ENCODE measurements around the gene ATXN1. TPM values are rescaled to one million over a fixed set of nuclear protein-coding genes. Genes with fewer than 3 reads are reported as not detected.
"Not testable (repeated sequence)": the region's sequence is repeated elsewhere in the genome, so short reads cannot be mapped to it uniquely, and the experiment has no call there.

ATXN1 gene
- total RNA-seq, 1 experiment from 2014 or later = 16.5 TPM

DNA sequence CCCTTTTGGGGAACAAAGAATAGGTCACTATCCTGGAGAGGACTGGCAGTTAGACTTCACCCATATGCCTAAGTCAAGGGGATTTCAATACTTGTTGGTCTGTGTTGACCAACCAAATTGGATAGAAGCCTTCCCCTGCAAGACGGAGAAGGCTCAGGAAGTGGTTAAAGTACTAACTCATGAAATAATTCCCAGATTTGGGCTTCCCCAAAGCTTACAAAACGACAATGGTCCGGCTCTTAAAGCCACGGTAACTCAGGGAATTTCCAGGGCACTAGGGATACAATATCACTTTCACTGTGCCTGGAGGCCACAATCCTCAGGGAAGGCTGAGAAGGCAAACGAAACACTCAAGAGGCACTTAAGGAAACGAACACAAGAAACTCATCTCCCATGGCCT, 299.8 kb downstream of the ATXN1 start:
- intact Hi-C loops (cut with micrococcal nuclease) = no loop called here
- BruUV-seq (replicated peaks) = no TSS peak
- DNase-seq (ENCODE audit: unreplicated experiment) = no peak
- Mint-ChIP-seq H3K4me3 (ENCODE audit: unreplicated experiment) (no peak overlapping the region), H3K4me1 (ENCODE audit: insufficient read depth, unreplicated experiment) (no peaks in the 10 kb centered on the region), H3K27ac (ENCODE audit: low read depth, unreplicated experiment) (no peak overlapping the region), H3K9me3 (ENCODE audit: unreplicated experiment) (no peaks in the 10 kb centered on the region), H3K27me3 (ENCODE audit: insufficient read depth, unreplicated experiment) (no peaks in the 10 kb centered on the region), H3K36me3 (ENCODE audit: insufficient read depth, unreplicated experiment) (no peaks in the 10 kb centered on the region)
- POLR2A ChIA-PET = no interaction called here
- TF ChIP-seq CTCF (IDR thresholded peaks at IDR 0.05; ENCODE audit: unreplicated experiment) = no peak
- CTCF ChIA-PET = no interaction called here

- H3K27me3 Mint-ChIP-seq (ENCODE audit: insufficient read depth, unreplicated experiment); POLR2A ChIA-PET; H3K4me1 Mint-ChIP-seq (ENCODE audit: insufficient read depth, unreplicated experiment); H3K9me3 Mint-ChIP-seq (ENCODE audit: unreplicated experiment); H3K4me3 Mint-ChIP-seq (ENCODE audit: unreplicated experiment); H3K36me3 Mint-ChIP-seq (ENCODE audit: insufficient read depth, unreplicated experiment); H3K27ac Mint-ChIP-seq (ENCODE audit: low read depth, unreplicated experiment); BruUV-seq (replicated peaks); intact Hi-C loops (cut with micrococcal nuclease): not testable (repeated sequence)
- DNase-seq (ENCODE audit: unreplicated experiment) = peak; percentile 17
- CTCF ChIA-PET = interaction anchor here (0.6 kb wide), 1 partner anchor 1511 kb away, joined by 3 read pairs; no protein-coding TSS in a partner anchor
These were observed 301.8 kb downstream of the ATXN1 start for GRCh38 chr6:16459472-16459871.

DNA sequence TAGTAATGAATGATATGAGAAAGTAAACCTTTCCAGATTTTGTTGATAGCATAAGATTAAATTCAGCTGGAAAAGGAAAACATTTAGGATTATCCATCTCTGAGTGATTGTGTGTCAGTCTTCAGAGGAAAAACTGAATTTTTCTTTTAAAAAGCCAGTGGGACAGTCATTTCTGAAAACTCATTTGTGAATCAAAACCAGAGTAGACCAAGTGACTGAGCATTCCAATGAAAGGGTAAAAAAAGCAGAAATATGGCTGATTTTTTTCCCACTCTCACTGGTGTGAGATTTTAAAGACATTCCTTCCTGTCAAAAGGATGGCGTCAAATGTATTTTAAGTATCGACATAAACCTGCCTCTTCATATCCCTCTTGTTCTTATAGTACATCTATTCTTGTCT, 308.9 kb downstream of the ATXN1 start:
- CTCF ChIA-PET = no interaction called here
- intact Hi-C loops (cut with micrococcal nuclease) = no loop called here
- no peak for DNase-seq (ENCODE audit: unreplicated experiment)
- Mint-ChIP-seq H3K36me3 (ENCODE audit: insufficient read depth, unreplicated experiment) (no peaks in the 10 kb centered on the region), H3K9me3 (ENCODE audit: unreplicated experiment) (no peaks in the 10 kb centered on the region), H3K4me1 (ENCODE audit: insufficient read depth, unreplicated experiment) (no peaks in the 10 kb centered on the region), H3K4me3 (ENCODE audit: unreplicated experiment) (no peak overlapping the region), H3K27me3 (ENCODE audit: insufficient read depth, unreplicated experiment) (no peaks in the 10 kb centered on the region), H3K27ac (ENCODE audit: low read depth, unreplicated experiment) (no peak overlapping the region)
- no peak for TF ChIP-seq CTCF (IDR thresholded peaks at IDR 0.05; ENCODE audit: unreplicated experiment)
- POLR2A ChIA-PET = interaction anchor here (0.7 kb wide), 1 partner anchor 585 kb away, joined by 3 read pairs; no protein-coding TSS in a partner anchor
- BruUV-seq (replicated peaks) = no TSS peak

DNA sequence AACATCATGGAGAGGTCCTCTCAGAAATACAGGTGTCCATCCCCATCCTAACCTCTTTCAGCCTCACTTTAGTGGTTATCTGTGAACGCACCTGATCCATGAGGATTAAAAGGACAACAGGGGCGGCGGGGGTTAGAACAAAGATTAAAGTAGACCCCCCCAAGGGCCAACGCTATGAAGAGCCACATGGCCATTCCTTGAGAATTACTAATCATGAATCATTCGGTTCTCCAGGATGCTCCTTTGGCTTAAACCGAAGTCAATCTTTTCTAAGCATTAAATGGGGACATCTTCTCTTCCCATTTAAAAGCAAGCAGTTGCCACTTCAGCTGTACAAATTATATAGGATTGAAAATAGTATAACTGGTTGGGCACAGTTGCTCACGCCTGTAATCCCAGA, 310.4 kb downstream of the ATXN1 start:
- intact Hi-C loops (cut with micrococcal nuclease) = no loop called here
- Mint-ChIP-seq H3K36me3 (ENCODE audit: insufficient read depth, unreplicated experiment) (no peaks in the 10 kb centered on the region), H3K27ac (ENCODE audit: low read depth, unreplicated experiment) (no peak overlapping the region), H3K9me3 (ENCODE audit: unreplicated experiment) (no peaks in the 10 kb centered on the region), H3K4me1 (ENCODE audit: insufficient read depth, unreplicated experiment) (no peaks in the 10 kb centered on the region), H3K4me3 (ENCODE audit: unreplicated experiment) (no peak overlapping the region), H3K27me3 (ENCODE audit: insufficient read depth, unreplicated experiment) (no peaks in the 10 kb centered on the region)
- BruUV-seq (replicated peaks) = no TSS peak
- ChIA-PET CTCF (interaction anchor here (0.7 kb wide), 2 partner anchors 17 to 207 kb away, joined by 3 read pairs; no protein-coding TSS in a partner anchor), POLR2A (interaction anchor here (0.7 to 1.0 kb wide), 2 partner anchors 12 to 23 kb away, joined by 3 read pairs; no protein-coding TSS in a partner anchor)
- no peak for DNase-seq (ENCODE audit: unreplicated experiment)
- TF ChIP-seq CTCF (IDR thresholded peaks at IDR 0.05; ENCODE audit: unreplicated experiment) = no peak

DNA sequence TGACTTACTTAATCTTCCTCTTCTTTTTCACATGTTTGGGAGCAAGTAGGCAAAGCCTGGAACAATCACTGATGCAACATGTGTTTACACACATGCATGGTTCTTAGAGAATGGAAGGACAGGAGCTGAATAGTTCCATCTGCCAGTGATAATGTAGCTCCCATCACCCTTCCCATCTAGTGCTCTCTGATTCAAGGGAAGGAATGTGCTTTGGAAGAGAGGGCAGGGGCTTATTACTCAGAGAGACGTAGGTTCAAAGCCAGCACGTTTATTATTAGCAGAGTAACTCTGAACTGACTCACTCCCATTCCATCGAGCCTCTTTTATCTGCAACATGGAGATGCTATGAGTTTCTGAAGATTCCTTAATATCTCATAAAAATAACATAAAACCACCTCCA, 311.0 kb downstream of the ATXN1 start:
- no peak for TF ChIP-seq CTCF (IDR thresholded peaks at IDR 0.05; ENCODE audit: unreplicated experiment)
- POLR2A ChIA-PET = interaction anchor here (1.0 kb wide), 1 partner anchor 11 kb away, joined by 3 read pairs; no protein-coding TSS in a partner anchor
- Mint-ChIP-seq H3K9me3 (ENCODE audit: unreplicated experiment) (no peaks in the 10 kb centered on the region), H3K36me3 (ENCODE audit: insufficient read depth, unreplicated experiment) (no peaks in the 10 kb centered on the region), H3K27ac (ENCODE audit: low read depth, unreplicated experiment) (no peak overlapping the region), H3K4me1 (ENCODE audit: insufficient read depth, unreplicated experiment) (no peaks in the 10 kb centered on the region), H3K27me3 (ENCODE audit: insufficient read depth, unreplicated experiment) (no peaks in the 10 kb centered on the region), H3K4me3 (ENCODE audit: unreplicated experiment) (no peak overlapping the region)
- no TSS peak for BruUV-seq (replicated peaks)
- CTCF ChIA-PET = interaction anchor here (0.9 kb wide), 1 partner anchor 63 kb away, joined by 3 read pairs; no protein-coding TSS in a partner anchor
- no peak for DNase-seq (ENCODE audit: unreplicated experiment)
- intact Hi-C loops (cut with micrococcal nuclease) = no loop called here
